ENCODE data around the gene CCDC160.

The CCDC160 gene

GRCh38 chrX:134255555-134255954 lies 18.6 kb downstream of the CCDC160 start:
- TF ChIP-seq USF1 (IDR thresholded peaks at IDR 0.05), result no peak
- TF ChIP-seq TAF1 (IDR thresholded peaks at IDR 0.05; ENCODE audit: low read depth), result no peak
- no peak for TF ChIP-seq REST (IDR thresholded peaks at IDR 0.05; ENCODE audit: low read depth)
- no peak for TF ChIP-seq YY1 (IDR thresholded peaks at IDR 0.05; ENCODE audit: low read depth)
- no peak for TF ChIP-seq FOXM1 (IDR thresholded peaks at IDR 0.05; ENCODE audit: borderline replicate concordance, low read depth)
- no peak for TF ChIP-seq TCF12 (IDR thresholded peaks at IDR 0.05; ENCODE audit: low read depth)
- no peak for TF ChIP-seq TEAD4 (IDR thresholded peaks at IDR 0.05)
- TF ChIP-seq EP300 (IDR thresholded peaks at IDR 0.05; ENCODE audit: borderline replicate concordance), result no peak
- TF ChIP-seq MAX (IDR thresholded peaks at IDR 0.05), result no peak
- no peak for TF ChIP-seq CREB1 (IDR thresholded peaks at IDR 0.05; ENCODE audit: low read depth)
- TF ChIP-seq CEBPB (IDR thresholded peaks at IDR 0.05), result no peak
- no peak for TF ChIP-seq NFIC (IDR thresholded peaks at IDR 0.05)
- no peak for TF ChIP-seq EGR1 (IDR thresholded peaks at IDR 0.05)
- TF ChIP-seq RAD21 (IDR thresholded peaks at IDR 0.05; ENCODE audit: low read depth), result no peak
- TF ChIP-seq ZBTB7A (IDR thresholded peaks at IDR 0.05; ENCODE audit: low read depth), result no peak

GRCh38 chrX:134256684-134257083 lies 19.7 kb downstream of the CCDC160 start:
- no peak for TF ChIP-seq EP300 (IDR thresholded peaks at IDR 0.05; ENCODE audit: borderline replicate concordance)
- no peak for TF ChIP-seq CEBPB (IDR thresholded peaks at IDR 0.05)
- TF ChIP-seq EGR1 (IDR thresholded peaks at IDR 0.05), result no peak
- no peak for TF ChIP-seq FOXM1 (IDR thresholded peaks at IDR 0.05; ENCODE audit: borderline replicate concordance, low read depth)
- no peak for TF ChIP-seq NFIC (IDR thresholded peaks at IDR 0.05)
- TF ChIP-seq MAX (IDR thresholded peaks at IDR 0.05), result no peak
- TF ChIP-seq TCF12 (IDR thresholded peaks at IDR 0.05; ENCODE audit: low read depth), result no peak
- no peak for TF ChIP-seq USF1 (IDR thresholded peaks at IDR 0.05)
- no peak for TF ChIP-seq ZBTB7A (IDR thresholded peaks at IDR 0.05; ENCODE audit: low read depth)
- no peak for TF ChIP-seq REST (IDR thresholded peaks at IDR 0.05; ENCODE audit: low read depth)

- no peak for TF ChIP-seq MAX (IDR thresholded peaks at IDR 0.05)
- TF ChIP-seq USF1 (IDR thresholded peaks at IDR 0.05), result no peak
- TF ChIP-seq CEBPB (IDR thresholded peaks at IDR 0.05), result no peak
- TF ChIP-seq ZBTB7A (IDR thresholded peaks at IDR 0.05; ENCODE audit: low read depth), result no peak
Observed at GRCh38 chrX:134258202-134258601, 21.2 kb downstream of the CCDC160 start.

- TF ChIP-seq TAF1 (IDR thresholded peaks at IDR 0.05; ENCODE audit: low read depth) (no peak), CREB1 (IDR thresholded peaks at IDR 0.05; ENCODE audit: low read depth) (no peak), NFIC (IDR thresholded peaks at IDR 0.05) (no peak), EP300 (IDR thresholded peaks at IDR 0.05; ENCODE audit: borderline replicate concordance) (no peak), USF1 (IDR thresholded peaks at IDR 0.05) (no peak), FOXM1 (IDR thresholded peaks at IDR 0.05; ENCODE audit: borderline replicate concordance, low read depth) (no peak), TCF12 (IDR thresholded peaks at IDR 0.05; ENCODE audit: low read depth) (no peak), EGR1 (IDR thresholded peaks at IDR 0.05) (no peak), REST (IDR thresholded peaks at IDR 0.05; ENCODE audit: low read depth) (no peak)
Observed at GRCh38 chrX:134287346-134287745, 50.4 kb downstream of the CCDC160 start.
